ENCODE data around the gene TSTD1. TPM values are rescaled to one million over a fixed set of nuclear protein-coding genes. Genes with fewer than 3 reads are reported as not detected.

Gene TSTD1
- total and polyA plus RNA-seq, 2 experiments from 2014 or later, result 94.9 to 244 TPM

DNA sequence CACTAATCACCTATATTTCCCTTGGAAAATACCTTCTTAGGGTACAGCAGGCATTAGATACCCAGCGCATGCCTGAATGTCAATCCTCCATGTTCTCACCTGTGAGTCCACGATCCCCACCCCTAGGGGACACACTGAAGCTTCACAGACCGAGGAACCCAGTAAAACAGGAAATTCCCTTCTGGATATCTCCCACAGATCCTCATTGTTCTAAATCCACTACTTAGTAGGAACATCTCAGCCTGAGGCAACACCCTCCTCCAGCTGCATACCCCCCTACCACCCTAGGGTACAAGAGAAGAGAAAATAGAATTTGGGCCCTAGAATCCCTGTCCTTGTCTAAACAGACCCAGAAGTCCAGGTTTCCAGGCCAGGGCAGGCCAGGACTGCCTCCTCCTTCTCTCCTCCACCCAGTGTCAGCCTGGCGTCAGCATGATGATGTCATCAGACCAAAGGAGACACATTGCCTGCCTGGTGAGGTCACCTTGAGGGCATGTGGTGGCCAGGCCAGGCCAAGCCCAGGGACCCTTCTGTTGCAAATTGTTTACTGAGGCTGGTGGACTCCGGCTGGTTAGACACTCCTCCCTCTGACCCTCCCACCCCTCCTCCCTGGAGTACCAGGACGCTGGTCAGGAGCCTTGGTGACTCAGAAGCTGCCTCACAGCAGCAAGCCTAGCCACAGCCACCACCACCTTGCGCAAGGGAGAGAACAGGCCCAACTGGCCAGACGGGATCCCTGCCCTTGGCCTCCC, 44.4 kb upstream of the TSTD1 start:
- Mint-ChIP-seq H3K27me3 (ENCODE audit: insufficient read depth, low read depth, poor library complexity) (peaks cover 18% of the 10 kb centered on the region), H3K9me3 (no peaks in the 10 kb centered on the region; the same call in 2 of the 3 replicates), H3K27ac (no peak overlapping the region), H3K4me1 (peaks cover 19% of the 10 kb centered on the region), H3K4me3 (no peak overlapping the region), H3K36me3 (ENCODE audit: low read depth) (no peaks in the 10 kb centered on the region; the same call in 2 of the 3 replicates)
- DNase-seq (ENCODE audit: low spot score) (no peak), ATAC-seq (no peak)
- no peak overlapping the region for H3K4me3 ChIP-seq
- no peaks in the 10 kb centered on the region for H3K79me2 ChIP-seq (replicated peaks; ENCODE audit: insufficient read depth)
- no peak overlapping the region for H2AFZ ChIP-seq
- no peak overlapping the region for H3K4me2 ChIP-seq
- H3K27ac ChIP-seq (ENCODE audit: low read depth), result no peak overlapping the region
- no peaks in the 10 kb centered on the region for H3K36me3 ChIP-seq (ENCODE audit: insufficient read depth)
- H3K27me3 ChIP-seq (ENCODE audit: insufficient read depth), result no peaks in the 10 kb centered on the region
- H3F3A ChIP-seq (replicated peaks; ENCODE audit: low read depth), result peaks cover 5% of the 10 kb centered on the region; the same call in 1 of the 2 replicates
- TF ChIP-seq, protein P1, sequence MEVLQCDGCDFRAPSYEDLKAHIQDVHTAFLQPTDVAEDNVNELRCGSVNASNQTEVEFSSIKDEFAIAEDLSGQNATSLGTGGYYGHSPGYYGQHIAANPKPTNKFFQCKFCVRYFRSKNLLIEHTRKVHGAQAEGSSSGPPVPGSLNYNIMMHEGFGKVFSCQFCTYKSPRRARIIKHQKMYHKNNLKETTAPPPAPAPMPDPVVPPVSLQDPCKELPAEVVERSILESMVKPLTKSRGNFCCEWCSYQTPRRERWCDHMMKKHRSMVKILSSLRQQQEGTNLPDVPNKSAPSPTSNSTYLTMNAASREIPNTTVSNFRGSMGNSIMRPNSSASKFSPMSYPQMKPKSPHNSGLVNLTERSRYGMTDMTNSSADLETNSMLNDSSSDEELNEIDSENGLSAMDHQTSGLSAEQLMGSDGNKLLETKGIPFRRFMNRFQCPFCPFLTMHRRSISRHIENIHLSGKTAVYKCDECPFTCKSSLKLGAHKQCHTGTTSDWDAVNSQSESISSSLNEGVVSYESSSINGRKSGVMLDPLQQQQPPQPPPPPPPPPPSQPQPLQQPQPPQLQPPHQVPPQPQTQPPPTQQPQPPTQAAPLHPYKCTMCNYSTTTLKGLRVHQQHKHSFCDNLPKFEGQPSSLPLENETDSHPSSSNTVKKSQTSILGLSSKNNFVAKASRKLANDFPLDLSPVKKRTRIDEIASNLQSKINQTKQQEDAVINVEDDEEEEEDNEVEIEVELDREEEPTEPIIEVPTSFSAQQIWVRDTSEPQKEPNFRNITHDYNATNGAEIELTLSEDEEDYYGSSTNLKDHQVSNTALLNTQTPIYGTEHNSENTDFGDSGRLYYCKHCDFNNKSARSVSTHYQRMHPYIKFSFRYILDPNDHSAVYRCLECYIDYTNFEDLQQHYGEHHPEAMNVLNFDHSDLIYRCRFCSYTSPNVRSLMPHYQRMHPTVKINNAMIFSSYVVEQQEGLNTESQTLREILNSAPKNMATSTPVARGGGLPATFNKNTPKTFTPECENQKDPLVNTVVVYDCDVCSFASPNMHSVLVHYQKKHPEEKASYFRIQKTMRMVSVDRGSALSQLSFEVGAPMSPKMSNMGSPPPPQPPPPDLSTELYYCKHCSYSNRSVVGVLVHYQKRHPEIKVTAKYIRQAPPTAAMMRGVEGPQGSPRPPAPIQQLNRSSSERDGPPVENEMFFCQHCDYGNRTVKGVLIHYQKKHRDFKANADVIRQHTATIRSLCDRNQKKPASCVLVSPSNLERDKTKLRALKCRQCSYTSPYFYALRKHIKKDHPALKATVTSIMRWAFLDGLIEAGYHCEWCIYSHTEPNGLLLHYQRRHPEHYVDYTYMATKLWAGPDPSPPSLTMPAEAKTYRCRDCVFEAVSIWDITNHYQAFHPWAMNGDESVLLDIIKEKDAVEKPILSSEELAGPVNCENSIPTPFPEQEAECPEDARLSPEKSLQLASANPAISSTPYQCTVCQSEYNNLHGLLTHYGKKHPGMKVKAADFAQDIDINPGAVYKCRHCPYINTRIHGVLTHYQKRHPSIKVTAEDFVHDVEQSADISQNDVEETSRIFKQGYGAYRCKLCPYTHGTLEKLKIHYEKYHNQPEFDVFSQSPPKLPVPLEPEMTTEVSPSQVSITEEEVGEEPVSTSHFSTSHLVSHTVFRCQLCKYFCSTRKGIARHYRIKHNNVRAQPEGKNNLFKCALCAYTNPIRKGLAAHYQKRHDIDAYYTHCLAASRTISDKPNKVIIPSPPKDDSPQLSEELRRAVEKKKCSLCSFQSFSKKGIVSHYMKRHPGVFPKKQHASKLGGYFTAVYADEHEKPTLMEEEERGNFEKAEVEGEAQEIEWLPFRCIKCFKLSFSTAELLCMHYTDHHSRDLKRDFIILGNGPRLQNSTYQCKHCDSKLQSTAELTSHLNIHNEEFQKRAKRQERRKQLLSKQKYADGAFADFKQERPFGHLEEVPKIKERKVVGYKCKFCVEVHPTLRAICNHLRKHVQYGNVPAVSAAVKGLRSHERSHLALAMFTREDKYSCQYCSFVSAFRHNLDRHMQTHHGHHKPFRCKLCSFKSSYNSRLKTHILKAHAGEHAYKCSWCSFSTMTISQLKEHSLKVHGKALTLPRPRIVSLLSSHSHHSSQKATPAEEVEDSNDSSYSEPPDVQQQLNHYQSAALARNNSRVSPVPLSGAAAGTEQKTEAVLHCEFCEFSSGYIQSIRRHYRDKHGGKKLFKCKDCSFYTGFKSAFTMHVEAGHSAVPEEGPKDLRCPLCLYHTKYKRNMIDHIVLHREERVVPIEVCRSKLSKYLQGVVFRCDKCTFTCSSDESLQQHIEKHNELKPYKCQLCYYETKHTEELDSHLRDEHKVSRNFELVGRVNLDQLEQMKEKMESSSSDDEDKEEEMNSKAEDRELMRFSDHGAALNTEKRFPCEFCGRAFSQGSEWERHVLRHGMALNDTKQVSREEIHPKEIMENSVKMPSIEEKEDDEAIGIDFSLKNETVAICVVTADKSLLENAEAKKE (CRISPR knock-in tag; IDR thresholded peaks at IDR 0.05), result no peak
- TF ChIP-seq ZNF114 (CRISPR knock-in tag; IDR thresholded peaks at IDR 0.05) (no peak), POLR2AphosphoS5 (IDR thresholded peaks at IDR 0.05; ENCODE audit: low read depth) (no peak), STAT1 (IDR thresholded peaks at IDR 0.05; ENCODE audit: unreplicated experiment) (no peak), CREB1 (CRISPR knock-in tag; IDR thresholded peaks at IDR 0.05; ENCODE audit: low read depth) (no peak), NANOG (IDR thresholded peaks at IDR 0.05; ENCODE audit: borderline replicate concordance) (no peak), EZH2phosphoT487 (IDR thresholded peaks at IDR 0.05; ENCODE audit: unreplicated experiment) (no peak)
- TF ChIP-seq, protein P2, sequence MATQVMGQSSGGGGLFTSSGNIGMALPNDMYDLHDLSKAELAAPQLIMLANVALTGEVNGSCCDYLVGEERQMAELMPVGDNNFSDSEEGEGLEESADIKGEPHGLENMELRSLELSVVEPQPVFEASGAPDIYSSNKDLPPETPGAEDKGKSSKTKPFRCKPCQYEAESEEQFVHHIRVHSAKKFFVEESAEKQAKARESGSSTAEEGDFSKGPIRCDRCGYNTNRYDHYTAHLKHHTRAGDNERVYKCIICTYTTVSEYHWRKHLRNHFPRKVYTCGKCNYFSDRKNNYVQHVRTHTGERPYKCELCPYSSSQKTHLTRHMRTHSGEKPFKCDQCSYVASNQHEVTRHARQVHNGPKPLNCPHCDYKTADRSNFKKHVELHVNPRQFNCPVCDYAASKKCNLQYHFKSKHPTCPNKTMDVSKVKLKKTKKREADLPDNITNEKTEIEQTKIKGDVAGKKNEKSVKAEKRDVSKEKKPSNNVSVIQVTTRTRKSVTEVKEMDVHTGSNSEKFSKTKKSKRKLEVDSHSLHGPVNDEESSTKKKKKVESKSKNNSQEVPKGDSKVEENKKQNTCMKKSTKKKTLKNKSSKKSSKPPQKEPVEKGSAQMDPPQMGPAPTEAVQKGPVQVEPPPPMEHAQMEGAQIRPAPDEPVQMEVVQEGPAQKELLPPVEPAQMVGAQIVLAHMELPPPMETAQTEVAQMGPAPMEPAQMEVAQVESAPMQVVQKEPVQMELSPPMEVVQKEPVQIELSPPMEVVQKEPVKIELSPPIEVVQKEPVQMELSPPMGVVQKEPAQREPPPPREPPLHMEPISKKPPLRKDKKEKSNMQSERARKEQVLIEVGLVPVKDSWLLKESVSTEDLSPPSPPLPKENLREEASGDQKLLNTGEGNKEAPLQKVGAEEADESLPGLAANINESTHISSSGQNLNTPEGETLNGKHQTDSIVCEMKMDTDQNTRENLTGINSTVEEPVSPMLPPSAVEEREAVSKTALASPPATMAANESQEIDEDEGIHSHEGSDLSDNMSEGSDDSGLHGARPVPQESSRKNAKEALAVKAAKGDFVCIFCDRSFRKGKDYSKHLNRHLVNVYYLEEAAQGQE (IDR thresholded peaks at IDR 0.05; ENCODE audit: unreplicated experiment), result no peak
- TF ChIP-seq, protein P3, sequence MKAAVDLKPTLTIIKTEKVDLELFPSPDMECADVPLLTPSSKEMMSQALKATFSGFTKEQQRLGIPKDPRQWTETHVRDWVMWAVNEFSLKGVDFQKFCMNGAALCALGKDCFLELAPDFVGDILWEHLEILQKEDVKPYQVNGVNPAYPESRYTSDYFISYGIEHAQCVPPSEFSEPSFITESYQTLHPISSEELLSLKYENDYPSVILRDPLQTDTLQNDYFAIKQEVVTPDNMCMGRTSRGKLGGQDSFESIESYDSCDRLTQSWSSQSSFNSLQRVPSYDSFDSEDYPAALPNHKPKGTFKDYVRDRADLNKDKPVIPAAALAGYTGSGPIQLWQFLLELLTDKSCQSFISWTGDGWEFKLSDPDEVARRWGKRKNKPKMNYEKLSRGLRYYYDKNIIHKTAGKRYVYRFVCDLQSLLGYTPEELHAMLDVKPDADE (IDR thresholded peaks at IDR 0.05), result no peak
- H3K9me2 ChIP-seq (ENCODE audit: insufficient read depth), result peaks cover 5% of the 10 kb centered on the region
- H4K20me1 ChIP-seq (replicated peaks; ENCODE audit: insufficient read depth), result no peaks in the 10 kb centered on the region
- peaks cover 16% of the 10 kb centered on the region for H3K4me1 ChIP-seq (ENCODE audit: insufficient read depth)
